Measurements from ENCODE around the gene DNAAF5.

The DNAAF5 gene

DNA sequence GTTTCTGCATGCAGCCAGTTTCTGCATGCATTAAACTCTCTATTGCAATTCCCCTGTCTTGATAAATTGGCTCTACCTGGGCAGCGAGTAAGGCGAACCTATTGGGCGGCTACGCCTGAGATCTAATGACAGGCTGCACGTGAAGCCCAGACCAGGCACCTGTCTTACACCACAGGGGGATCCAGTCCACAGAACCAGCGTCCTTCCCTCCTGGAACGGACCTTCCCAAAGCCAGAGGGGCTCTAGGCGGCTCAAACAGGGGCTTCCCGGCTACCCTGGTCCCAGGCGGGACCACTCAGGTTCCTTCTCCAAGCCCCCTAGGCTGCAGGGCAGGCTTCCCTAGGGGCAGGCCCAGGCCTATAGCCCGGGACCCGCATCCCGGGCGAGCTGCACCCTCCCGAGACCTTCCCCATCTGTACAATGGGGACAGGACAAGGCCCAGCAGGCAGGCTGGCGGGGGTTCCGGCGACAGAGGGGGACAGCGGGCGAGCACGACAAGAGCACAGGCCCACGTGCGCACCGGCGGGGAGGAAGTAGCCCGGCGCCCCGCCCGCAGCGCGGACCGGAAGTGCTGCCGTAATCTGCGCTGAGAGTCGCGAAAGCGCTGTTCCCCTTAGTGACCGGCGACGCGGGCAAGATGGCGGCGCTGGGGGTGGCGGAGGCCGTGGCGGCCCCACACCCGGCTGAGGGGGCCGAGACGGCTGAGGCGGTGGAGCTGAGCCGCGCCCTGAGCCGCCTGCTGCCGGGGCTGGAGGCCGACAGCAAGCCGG lies at the start of gene DNAAF5:
Gene DNAAF5, plus strand, starts transcription at position 616 of the 770 bp plus-strand sequence. Its CDS starts 22 bp downstream, at position 638.
- DNase-seq, result peak; percentile 97

GRCh38 chr7:676972-677385 lies 49.5 kb upstream of the DNAAF5 start:
- no peak for DNase-seq

- DNase-seq, result no peak
These were observed 45.9 kb upstream of the DNAAF5 start for GRCh38 chr7:680411-681127.

DNA sequence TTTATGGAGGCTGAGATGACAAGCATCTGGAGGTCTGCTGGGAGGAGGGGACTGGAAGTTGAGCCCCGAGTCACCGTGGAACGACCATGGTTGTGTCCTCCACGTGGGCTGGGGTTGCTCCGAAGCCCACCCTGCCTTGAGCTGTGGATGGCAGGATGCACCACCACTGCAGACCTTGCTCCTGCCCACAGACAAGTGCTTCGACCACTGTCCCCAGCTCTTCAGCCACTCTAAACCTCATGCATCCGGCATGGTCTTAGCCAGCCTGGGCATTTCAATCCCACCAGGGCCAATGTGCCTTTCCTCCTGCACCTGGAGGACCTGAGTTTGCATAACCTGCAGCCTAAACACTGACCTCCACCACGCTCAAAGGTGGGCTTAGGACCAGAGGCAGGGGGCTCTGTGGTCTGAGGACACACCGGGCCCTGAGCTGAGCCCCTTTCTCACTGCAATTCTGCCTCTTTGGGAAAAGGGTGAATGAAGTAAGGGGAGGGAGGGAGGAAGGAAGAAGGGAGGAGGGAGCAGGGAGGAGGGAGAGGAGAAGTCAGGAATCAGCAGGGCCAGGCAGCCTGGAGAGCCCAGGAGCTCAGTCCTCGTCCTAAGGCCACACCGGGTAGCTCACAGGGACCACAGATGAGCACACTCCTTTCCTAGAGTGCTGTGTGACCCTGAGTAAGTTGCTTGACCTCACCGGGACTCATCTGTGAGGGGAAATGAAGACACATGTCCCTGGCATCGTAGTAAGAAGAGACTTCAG lies 44.8 kb upstream of the DNAAF5 start:
- DNase-seq, result no peak

GRCh38 chr7:682810-683209 lies 43.7 kb upstream of the DNAAF5 start:
- no peak for DNase-seq

GRCh38 chr7:683526-684205 lies 42.8 kb upstream of the DNAAF5 start:
- no peak for DNase-seq

GRCh38 chr7:684416-684815 lies 42.1 kb upstream of the DNAAF5 start:
- no peak for DNase-seq

DNA sequence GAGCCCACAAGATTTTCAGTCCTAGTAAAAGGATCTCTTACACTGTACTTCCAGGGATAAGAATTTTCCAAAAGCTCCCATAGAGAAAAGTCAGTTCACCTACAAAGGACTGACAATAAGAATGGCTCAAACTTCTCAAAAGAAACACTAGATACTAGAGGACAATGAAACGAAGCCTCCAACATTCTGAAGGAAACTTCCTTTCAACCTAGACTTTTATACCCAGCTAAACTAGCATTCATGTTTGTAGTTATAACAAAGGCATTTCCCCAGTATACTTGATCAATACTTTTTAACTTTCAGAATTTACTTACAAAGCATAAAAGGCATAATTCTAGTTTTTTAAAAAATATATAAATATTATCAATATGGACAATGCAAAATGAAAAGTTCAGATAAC lies 41.0 kb upstream of the DNAAF5 start:
- no peak for DNase-seq

- DNase-seq, result no peak
These were observed 35.8 kb upstream of the DNAAF5 start for GRCh38 chr7:690478-691360.

- no peak for DNase-seq
These were observed 35.0 kb upstream of the DNAAF5 start for GRCh38 chr7:691361-692045.

- no peak for DNase-seq
These were observed 33.2 kb upstream of the DNAAF5 start for GRCh38 chr7:693280-693679.

- DNase-seq, result no peak
These were observed 30.1 kb upstream of the DNAAF5 start for GRCh38 chr7:696426-696811.

DNA sequence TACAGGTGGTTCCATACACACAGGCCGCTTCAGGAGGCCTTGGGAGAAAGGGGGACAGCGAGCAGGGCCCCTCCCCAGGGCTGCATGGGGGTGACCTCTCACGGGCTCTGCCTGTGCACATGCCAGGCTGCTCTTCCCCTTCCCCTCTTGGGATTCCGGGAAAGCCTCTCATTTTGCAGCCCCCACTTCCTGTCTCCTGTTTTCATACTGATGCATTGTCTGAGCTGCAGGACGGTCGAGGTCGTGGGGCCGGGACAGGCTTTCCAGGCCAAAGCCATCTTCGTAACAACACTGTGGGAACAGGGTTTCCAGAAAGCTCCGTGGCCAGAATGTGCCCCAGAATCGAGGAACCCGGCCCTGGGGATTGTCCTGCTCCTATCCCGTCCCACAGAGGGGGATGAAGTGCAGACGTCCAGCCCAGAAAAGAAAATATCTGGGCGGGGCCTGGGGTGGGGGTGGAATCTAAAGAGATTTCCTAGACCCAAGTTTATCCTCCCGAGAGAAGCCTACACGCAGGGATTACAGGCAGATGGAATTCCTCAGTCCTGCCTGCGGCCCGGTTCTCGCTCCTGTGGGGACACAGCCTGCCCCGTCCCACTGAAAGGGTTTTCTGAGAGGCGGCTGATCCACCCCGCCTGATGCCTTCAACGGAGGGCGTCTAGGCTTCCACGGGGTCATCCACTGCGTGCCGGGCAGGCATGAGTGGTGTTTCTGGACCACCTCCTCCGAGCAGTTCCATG lies 29.5 kb upstream of the DNAAF5 start:
- no peak for DNase-seq

DNA sequence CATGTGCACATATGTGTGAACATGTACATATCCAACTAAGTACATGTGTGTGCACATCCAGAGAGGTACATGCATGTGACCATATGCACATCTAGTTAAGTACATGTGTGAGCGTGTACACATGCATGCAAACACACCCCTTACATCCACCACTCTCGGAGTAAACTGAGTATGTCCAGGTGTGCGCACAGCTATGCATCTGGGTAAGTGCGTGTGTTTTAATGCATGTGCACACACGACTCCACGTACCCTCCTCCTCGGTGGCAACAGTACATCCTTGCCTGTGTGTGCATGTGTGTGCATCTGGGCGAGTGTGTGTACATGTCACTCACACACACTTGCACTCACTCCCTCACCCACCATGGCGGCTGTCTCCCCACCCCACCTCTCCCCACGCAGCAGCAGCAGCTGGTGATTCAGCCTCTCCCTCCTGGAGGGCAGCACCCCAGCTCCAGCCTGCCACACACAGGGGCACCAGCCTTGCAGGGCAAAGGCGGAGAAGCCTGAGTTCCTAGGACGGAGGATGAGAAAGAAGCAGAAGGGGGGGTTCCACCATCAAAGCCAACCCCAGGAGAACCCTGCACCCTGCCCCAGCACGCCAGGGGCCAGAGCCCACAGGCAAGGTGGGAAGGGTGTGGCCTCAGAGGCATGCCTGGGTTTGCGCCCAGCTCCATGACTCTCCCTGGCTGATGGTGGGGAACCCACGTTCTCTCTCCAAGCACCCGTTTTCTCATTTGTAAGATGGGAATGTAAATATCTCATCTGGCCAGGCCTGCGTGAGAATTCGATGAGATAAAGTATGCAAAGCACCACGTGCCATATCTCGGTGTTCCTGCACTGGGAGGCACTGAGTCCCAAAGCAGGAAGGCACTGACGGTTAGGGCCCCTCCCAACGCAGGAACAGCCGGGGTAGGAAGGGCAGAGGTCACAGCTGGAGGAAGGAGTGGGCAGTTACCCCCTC lies 27.7 kb upstream of the DNAAF5 start:
- no peak for DNase-seq

DNA sequence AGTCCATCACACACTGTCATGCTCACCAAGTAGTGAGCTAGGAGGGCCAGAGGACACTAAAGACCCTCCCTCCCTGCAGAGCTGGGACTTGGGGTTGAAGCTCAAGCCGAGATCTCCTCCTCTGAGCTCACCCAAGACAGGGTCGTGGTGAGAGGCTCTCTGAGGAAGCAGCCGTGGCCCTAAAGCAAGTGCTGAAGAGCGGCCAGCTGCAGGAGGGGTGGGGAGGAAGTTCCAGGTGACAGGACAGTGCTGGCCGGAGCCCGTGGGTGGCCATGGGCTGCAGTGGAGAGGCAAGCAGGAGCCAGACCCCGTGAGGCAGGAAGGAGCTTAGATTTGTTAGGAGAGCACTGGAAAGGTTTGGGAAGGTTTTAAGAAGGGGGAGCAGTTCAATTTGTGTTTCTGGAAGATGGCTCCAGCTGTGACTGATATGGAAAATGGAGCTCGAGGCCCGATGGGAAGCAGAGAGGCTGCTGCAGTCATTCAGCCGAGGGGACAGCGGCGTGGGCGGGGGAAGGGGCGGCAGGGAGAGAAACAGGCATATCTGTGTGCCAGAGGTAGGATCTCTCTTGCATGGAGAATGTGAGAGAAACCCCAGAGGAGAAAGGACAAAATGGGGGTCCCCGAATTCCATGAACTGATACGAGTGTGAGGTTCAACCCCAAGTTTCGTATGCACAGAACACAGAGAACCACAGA lies 26.9 kb upstream of the DNAAF5 start:
- DNase-seq, result no peak

GRCh38 chr7:701086-701671 lies 25.3 kb upstream of the DNAAF5 start:
- DNase-seq, result no peak

GRCh38 chr7:703049-703448 lies 23.4 kb upstream of the DNAAF5 start:
- DNase-seq, result no peak

DNA sequence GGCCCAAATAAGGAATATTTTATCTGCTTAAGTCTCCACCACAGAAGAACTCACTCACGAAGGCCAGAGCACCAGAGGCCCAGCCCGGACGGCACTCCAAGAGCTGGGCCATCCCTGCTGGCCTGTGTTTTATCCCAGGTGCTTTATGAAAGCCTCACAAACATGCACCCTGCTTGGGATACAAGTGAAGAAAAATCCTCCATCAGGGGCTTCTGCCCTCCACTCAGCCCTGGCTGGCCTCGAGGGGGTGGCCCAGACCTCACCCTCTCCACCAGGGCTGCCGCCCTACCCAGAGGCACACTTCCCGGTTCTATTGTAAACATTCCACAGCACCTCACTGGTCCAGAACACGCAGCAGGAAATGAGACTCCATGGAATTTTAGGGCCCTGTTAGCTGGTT lies 19.8 kb upstream of the DNAAF5 start:
- DNase-seq, result no peak

Data from RPMI8226 (cell line).